22Rv1 (cell line): Measurements from ENCODE around the gene VENTX.

ENCODE experiments used
- H3K27ac ChIP-seq: fragments of 450-650 bp; 2 replicates; pipeline ENCODE4 v1.5.1; 2017
- ZFX ChIP-seq: fragments of 450-650 bp; IDR thresholded peaks from 2 replicates; pipeline ENCODE4 v1.6.1; 2017; ENCODE audit warnings: antibody characterized with exemption, borderline replicate concordance
- TF ChIP-seq, protein P1 (sequence below): fragments of 450-650 bp; IDR thresholded peaks from 2 replicates; pipeline ENCODE4 v1.5.1; 2017; ENCODE audit warnings: mild to moderate bottlenecking

Gene VENTX

DNA sequence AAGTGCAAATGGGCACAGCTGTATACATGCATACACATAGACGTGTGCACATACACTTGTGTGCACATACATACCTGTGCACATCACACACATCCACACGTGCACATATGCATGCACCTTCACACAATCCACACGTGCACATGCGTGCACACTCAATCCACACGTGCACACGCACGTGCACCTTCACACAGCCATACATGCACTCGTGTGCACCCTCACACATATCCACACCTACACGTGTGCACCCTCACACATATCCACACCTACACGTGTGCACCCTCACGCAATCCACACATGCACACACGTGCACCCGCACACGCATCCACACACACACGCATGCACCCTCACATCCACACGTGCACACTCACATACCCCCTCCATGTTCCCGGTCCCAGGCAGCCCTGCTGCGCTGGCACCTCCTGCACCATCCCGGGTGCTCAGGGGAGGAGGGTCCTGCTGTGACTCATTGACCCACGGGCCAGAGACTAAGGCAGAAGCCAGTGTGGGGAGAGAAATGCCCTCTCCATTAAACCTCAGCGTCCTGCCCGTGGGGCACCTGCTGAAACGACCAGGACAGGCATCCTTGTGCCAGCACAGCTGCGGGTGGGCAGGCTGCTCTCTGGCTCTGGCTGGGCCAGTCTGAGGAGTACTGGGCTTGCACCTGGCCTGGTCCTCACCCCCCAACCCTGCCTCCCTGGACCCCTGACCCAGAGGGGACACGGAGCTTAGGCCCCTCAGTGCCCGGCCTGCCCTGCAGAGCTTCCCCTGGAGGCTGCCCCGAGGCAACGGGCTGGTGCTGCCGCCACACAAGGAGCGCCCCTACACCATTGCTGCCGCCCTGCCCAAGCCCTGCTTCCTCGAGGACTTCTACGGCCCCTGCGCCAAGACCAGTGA, 25.4 kb upstream of the VENTX start:
- no peak for TF ChIP-seq ZFX
- TF ChIP-seq, protein P1, sequence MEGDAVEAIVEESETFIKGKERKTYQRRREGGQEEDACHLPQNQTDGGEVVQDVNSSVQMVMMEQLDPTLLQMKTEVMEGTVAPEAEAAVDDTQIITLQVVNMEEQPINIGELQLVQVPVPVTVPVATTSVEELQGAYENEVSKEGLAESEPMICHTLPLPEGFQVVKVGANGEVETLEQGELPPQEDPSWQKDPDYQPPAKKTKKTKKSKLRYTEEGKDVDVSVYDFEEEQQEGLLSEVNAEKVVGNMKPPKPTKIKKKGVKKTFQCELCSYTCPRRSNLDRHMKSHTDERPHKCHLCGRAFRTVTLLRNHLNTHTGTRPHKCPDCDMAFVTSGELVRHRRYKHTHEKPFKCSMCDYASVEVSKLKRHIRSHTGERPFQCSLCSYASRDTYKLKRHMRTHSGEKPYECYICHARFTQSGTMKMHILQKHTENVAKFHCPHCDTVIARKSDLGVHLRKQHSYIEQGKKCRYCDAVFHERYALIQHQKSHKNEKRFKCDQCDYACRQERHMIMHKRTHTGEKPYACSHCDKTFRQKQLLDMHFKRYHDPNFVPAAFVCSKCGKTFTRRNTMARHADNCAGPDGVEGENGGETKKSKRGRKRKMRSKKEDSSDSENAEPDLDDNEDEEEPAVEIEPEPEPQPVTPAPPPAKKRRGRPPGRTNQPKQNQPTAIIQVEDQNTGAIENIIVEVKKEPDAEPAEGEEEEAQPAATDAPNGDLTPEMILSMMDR, result no peak
- H3K27ac ChIP-seq, result no peak overlapping the region

DNA sequence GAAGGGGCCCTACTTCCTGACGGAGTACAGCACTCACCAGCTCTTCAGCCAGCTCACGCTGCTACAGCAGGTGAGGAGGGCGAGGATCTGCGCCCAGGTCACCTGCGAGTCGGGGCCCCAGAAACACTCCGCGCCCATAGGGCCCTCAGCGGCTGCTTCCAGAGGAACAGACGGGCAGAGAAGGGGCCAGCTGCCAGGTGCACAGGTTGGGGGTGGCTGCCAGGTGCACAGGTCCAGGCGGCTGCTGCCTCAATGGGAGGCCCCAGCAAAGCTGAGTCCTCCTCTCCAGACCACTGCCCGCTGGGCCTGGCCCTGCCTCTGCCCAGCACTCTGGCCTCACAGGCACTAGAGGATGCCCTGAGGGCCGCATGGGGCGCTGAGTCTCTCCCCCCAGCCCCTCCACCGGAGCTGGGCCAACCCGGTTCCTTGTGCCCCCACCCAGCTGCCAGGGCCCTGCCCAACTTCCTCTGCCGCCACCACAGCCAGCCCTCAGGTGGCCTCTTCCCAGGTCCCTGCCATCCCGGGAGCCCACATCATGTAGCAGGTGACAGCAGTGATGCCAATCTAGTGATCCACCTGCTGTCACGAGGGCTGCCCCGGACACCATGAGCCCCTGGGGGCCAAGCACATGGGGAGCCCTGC, 24.7 kb upstream of the VENTX start:
- H3K27ac ChIP-seq, result no peak overlapping the region
- no peak for TF ChIP-seq ZFX
- TF ChIP-seq, protein P1, result no peak

DNA sequence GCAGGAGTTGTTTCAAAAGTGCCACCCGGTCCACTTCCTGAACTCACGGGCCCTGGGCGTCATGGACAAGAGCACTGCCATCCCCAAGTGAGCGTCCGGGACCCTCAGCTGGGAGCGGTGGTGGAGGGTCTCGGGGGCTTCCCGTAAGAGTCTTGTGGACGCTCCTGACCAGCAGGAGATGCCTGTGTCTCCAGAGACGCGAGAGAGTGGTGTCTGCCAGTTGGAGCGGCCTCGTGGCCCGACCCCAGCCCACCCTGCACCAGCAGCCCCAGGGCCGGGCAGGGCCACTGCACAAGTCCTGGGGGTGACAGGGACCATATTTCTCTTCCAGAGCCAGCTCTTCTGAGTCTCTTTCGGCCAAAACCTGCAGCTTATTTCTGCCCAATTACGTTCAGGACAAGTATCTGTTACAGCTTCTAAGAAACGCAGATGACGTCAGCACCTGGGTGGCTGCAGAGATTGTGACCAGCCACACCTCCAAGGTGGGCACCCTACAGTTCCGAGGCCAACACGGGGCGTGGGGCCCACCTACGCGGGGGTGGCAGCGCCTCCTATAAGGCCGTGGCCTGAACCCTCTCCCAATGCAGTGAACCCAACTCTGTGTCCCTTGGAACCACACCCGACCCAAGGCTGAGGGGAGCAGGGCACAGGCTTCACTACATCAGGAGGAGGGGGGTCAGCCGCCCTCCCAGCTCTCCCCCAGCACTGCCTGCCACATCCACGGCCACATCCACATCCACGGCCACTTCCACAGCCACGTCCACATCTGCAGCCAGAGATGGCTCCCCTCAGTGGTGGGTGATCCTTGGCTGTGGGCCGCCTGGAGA, 23.8 kb upstream of the VENTX start:
- H3K27ac ChIP-seq, result no peak overlapping the region
- no peak for TF ChIP-seq ZFX
- TF ChIP-seq, protein P1, result no peak

DNA sequence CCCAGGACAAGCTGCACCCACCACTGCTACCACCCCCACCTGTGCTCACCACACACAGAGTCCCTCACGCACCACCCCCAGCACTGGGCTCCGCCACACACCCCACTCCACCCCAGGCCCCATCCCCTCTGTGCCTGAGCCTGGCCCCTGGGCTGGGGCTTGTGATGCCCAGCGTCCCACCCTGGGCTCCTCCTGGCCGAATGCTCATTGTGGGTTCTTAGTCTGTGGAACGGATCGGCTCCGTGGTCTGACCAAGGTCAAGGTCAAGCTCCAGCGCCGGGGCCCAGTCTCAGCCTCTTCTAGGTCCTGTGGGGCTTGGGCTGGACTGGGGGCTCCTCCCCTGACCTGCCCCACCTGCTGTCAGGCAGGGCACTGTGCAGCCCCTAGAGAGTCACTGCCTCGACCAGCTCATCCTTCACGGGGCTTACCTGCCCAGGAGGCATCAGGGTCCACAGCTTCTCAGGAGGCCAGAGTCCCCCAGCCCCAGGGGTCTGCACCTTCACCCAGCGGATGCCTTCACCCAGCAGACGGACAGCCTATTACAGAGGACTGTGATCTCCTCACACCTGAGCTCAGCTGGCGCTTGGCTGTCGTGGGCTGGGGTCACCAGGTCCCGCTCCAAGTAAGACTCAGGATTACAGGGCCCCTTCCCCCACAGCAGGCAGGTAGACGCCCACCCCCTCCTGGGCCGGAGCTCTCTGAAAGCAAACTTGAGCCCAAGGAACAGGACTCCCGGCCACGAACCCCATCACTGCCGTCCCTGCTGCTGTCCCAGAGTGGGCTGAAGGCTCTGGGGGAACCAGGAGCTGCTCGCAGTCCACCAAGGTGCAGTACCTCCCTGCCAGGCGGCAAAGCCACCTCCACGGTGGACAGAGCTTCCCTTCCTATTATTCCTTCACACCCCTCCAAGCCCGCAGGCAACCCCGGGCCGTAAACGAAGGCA, 22.9 kb upstream of the VENTX start:
- TF ChIP-seq, protein P1, result no peak
- TF ChIP-seq ZFX, result no peak
- no peak overlapping the region for H3K27ac ChIP-seq

DNA sequence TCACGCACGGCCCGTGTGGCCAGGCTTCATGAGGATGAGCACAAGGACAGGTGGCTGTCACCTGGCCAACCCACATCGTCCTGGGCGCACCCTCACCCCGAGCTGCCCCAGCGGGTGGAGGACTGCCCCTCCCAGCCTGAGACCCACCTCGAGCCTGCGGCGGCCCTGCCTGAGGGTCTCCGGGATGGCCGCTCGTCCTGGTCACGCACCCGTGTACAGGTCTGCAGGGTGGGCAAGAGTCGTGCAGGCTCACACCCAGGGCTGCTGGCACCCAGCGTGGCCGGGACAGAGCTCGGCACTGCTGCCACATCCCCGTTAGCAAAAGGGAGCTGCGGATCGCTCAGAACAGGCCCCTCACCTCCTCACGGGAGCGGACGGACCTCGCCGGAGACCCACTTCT, 22.1 kb upstream of the VENTX start:
- no peak overlapping the region for H3K27ac ChIP-seq
- no peak for TF ChIP-seq ZFX
- TF ChIP-seq, protein P1, result no peak

DNA sequence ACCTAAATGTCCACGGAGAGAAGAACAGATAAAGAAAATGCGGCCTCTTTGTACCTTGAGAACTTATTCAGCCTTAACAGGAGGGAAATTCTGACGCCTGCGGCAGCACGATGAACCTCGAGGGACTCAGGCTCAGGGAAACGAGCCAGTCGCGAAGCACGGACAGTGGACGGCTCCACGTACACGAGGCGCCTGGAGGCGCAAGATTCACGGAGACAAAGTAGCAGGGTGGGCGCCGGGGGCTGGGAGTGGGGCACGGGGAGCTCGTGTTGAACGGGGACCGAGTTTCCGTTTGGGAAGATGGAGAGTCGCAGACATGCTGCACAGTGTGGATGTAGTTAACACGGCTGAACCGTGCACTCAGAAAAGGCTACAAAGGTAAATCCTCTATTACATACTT, 20.9 kb upstream of the VENTX start:
- no peak overlapping the region for H3K27ac ChIP-seq
- no peak for TF ChIP-seq ZFX
- TF ChIP-seq, protein P1, result no peak
